GM19328 (cell line): ENCODE measurements around the gene FARS2.
"Not testable (repeated sequence)": the region's sequence is repeated elsewhere in the genome, so short reads cannot be mapped to it uniquely, and the experiment has no call there.

Experiments
- ATAC-seq: cut with Tn5 transposase; IDR thresholded peaks from one replicate; pipeline ENCODE4 v1.9.1; 2021; ENCODE audit warnings: mild to moderate bottlenecking, moderate library complexity; ENCODE audit not compliant: unreplicated experiment

The FARS2 gene

GRCh38 chr6:5771759-5772390 lies 510.6 kb downstream of the FARS2 start:
- no peak for ATAC-seq

- ATAC-seq = no peak
Observed at GRCh38 chr6:5772408-5773120, 511.3 kb downstream of the FARS2 start.

GRCh38 chr6:5776104-5776503 lies 514.8 kb downstream of the FARS2 start:
- no peak for ATAC-seq

GRCh38 chr6:5776706-5777390 lies 515.5 kb downstream of the FARS2 start:
- no peak for ATAC-seq

GRCh38 chr6:5778317-5778857 lies 517.1 kb downstream of the FARS2 start:
- peak; percentile 92 for ATAC-seq

GRCh38 chr6:5778906-5779305 lies 517.6 kb downstream of the FARS2 start:
- ATAC-seq = no peak

GRCh38 chr6:5781019-5781418 lies 519.7 kb downstream of the FARS2 start:
- no peak for ATAC-seq

- no peak for ATAC-seq
Observed at GRCh38 chr6:5781966-5782556, 520.7 kb downstream of the FARS2 start.

GRCh38 chr6:5782783-5783547 lies 521.7 kb downstream of the FARS2 start:
- no peak for ATAC-seq

GRCh38 chr6:5783584-5784089 lies 522.3 kb downstream of the FARS2 start:
- no peak for ATAC-seq

- no peak for ATAC-seq
Observed at GRCh38 chr6:5785249-5785648, 523.9 kb downstream of the FARS2 start.

GRCh38 chr6:5786321-5786968 lies 525.1 kb downstream of the FARS2 start:
- no peak for ATAC-seq

- ATAC-seq = no peak
Observed at GRCh38 chr6:5786969-5787720, 525.8 kb downstream of the FARS2 start.

GRCh38 chr6:5789426-5789825 lies 528.1 kb downstream of the FARS2 start:
- ATAC-seq = not testable (repeated sequence)

GRCh38 chr6:5796555-5796954 lies 535.2 kb downstream of the FARS2 start:
- not testable (repeated sequence) for ATAC-seq

GRCh38 chr6:5806406-5806805 lies 545.1 kb downstream of the FARS2 start:
- ATAC-seq = not testable (repeated sequence)

- ATAC-seq = no peak
Observed at GRCh38 chr6:5809450-5809849, 548.1 kb downstream of the FARS2 start.

GRCh38 chr6:5811997-5812396 lies 550.7 kb downstream of the FARS2 start:
- no peak for ATAC-seq

- ATAC-seq = no peak
Observed at GRCh38 chr6:5813625-5814027, 552.3 kb downstream of the FARS2 start.
